Neural crest cell (in vitro differentiated cells): ENCODE results near the gene DUSP10. TPM values are rescaled to one million over a fixed set of nuclear protein-coding genes. Genes with fewer than 3 reads are reported as not detected.

ENCODE experiments used
- DNase-seq: peaks from one replicate; pipeline ENCODE4 v3.0.0; 2021; ENCODE audit warnings: low read depth, mixed read lengths, low spot score
- H3K27ac Mint-ChIP-seq: one replicate; pipeline ENCODE4 v1.8.0; 2021; ENCODE audit warnings: mild to moderate bottlenecking, mixed read lengths; ENCODE audit not compliant: unreplicated experiment
- H3K27me3 Mint-ChIP-seq: 2 replicates; pipeline ENCODE4 v1.8.0; 2021; ENCODE audit warnings: low read depth, mild to moderate bottlenecking, mixed read lengths
- H3K36me3 Mint-ChIP-seq: 2 replicates; pipeline ENCODE4 v1.8.0; 2021; ENCODE audit warnings: low read depth, mild to moderate bottlenecking, mixed read lengths
- H3K4me1 Mint-ChIP-seq: 2 replicates; pipeline ENCODE4 v1.8.0; 2021; ENCODE audit warnings: mixed read lengths
- H3K4me3 Mint-ChIP-seq: one replicate; pipeline ENCODE4 v1.8.0; 2021; ENCODE audit warnings: mild to moderate bottlenecking, mixed read lengths
- H3K9me3 Mint-ChIP-seq: 2 replicates; pipeline ENCODE4 v1.8.0; 2021; ENCODE audit warnings: mixed read lengths
- CTCF ChIP-seq: fragments of 200-600 bp; sonication (generic); conservative IDR thresholded peaks from 2 replicates; pipeline ENCODE4 v1.5.0; 2021; ENCODE audit warnings: antibody characterized with exemption, mild to moderate bottlenecking
- total RNA-seq: library from RNA; stranded (reverse); gene quantifications from 2 replicates; pipeline ENCODE4 v1.2.1, GENCODE V29; 2021

The DUSP10 gene
- total RNA-seq, 1 donor from 2014 or later, result 1.6 TPM

- H3K4me1 Mint-ChIP-seq, result peaks cover 6% of the 10 kb centered on the region
- H3K27me3 Mint-ChIP-seq, result peaks cover 19% of the 10 kb centered on the region
- no peak for DNase-seq
- H3K36me3 Mint-ChIP-seq, result no peaks in the 10 kb centered on the region
- no peaks in the 10 kb centered on the region for H3K9me3 Mint-ChIP-seq
- H3K27ac Mint-ChIP-seq, result no peak overlapping the region
- H3K4me3 Mint-ChIP-seq, result peak overlapping the region; percentile 38
- TF ChIP-seq CTCF, result no peak
Measured at GRCh38 chr1:221747839-221748238, 6.0 kb upstream of the DUSP10 start.

GRCh38 chr1:221743416-221744208, 1.7 kb upstream of the DUSP10 start:
- peak overlapping the region; percentile 86 for H3K4me3 Mint-ChIP-seq
- no peaks in the 10 kb centered on the region for H3K9me3 Mint-ChIP-seq
- DNase-seq, result no peak
- H3K36me3 Mint-ChIP-seq, result peaks cover 2% of the 10 kb centered on the region
- H3K4me1 Mint-ChIP-seq, result peaks cover 6% of the 10 kb centered on the region
- H3K27me3 Mint-ChIP-seq, result peaks cover 16% of the 10 kb centered on the region
- TF ChIP-seq CTCF, result no peak
- no peak overlapping the region for H3K27ac Mint-ChIP-seq

- DNase-seq, result peak; percentile 47
- no peak overlapping the region for H3K27ac Mint-ChIP-seq
- H3K27me3 Mint-ChIP-seq, result peaks cover 16% of the 10 kb centered on the region
- H3K9me3 Mint-ChIP-seq, result no peaks in the 10 kb centered on the region
- peaks cover 6% of the 10 kb centered on the region for H3K4me1 Mint-ChIP-seq
- peak overlapping the region; percentile 86 for H3K4me3 Mint-ChIP-seq
- peaks cover 2% of the 10 kb centered on the region for H3K36me3 Mint-ChIP-seq
- no peak for TF ChIP-seq CTCF
Measured at GRCh38 chr1:221742555-221743415, 896 bp upstream of the DUSP10 start.

- DNase-seq, result peak; percentile 5
- Mint-ChIP-seq H3K36me3 (peaks cover 2% of the 10 kb centered on the region), H3K4me1 (peaks cover 6% of the 10 kb centered on the region), H3K27me3 (peaks cover 23% of the 10 kb centered on the region), H3K27ac (no peak overlapping the region), H3K4me3 (no peak overlapping the region), H3K9me3 (no peaks in the 10 kb centered on the region)
- TF ChIP-seq CTCF, result no peak
Measured at GRCh38 chr1:221740993-221741702, 741 bp downstream of the DUSP10 start.

- Mint-ChIP-seq H3K4me3 (no peak overlapping the region), H3K9me3 (no peaks in the 10 kb centered on the region), H3K36me3 (peaks cover 2% of the 10 kb centered on the region), H3K27me3 (peaks cover 28% of the 10 kb centered on the region), H3K4me1 (peaks cover 6% of the 10 kb centered on the region), H3K27ac (no peak overlapping the region)
- TF ChIP-seq CTCF, result no peak
- DNase-seq, result no peak
Measured at GRCh38 chr1:221740369-221740992, 1.4 kb downstream of the DUSP10 start.
